Raji (cell line): ENCODE results near the gene CHCHD6.

Experiments
- POLR2A ChIP-seq: IDR thresholded peaks from 2 replicates; pipeline ENCODE4 v1.6.1; 2011; ENCODE audit warnings: low read depth, low read length, control low read depth; ENCODE audit not compliant: insufficient read depth

Gene CHCHD6

DNA sequence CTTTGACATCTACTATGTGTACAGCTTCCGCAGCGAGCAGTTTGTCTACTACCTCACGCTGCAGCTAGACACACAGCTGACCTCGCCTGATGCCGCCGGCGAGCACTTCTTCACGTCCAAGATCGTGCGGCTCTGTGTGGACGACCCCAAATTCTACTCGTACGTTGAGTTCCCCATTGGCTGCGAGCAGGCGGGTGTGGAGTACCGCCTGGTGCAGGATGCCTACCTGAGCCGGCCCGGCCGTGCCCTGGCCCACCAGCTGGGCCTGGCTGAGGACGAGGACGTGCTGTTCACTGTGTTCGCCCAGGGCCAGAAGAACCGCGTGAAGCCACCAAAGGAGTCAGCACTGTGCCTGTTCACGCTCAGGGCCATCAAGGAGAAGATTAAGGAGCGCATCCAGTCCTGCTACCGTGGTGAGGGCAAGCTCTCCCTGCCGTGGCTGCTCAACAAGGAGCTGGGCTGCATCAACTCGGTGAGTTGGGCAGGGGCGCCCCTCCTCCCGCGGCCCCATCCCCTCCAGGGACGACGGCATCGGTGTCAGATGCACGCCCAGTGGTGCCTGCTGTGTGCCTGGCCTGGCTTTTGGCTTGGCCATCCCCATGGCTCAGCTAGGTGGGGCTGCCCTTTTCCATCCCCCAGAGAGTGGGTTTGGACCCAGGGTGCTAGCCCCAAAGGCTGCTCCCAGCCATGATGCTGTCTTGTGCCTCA is 285.4 kb downstream of the CHCHD6 start:
- TF ChIP-seq POLR2A = no peak

GRCh38 chr3:126990024-126990700 is 286.1 kb downstream of the CHCHD6 start:
- no peak for TF ChIP-seq POLR2A

GRCh38 chr3:126990890-126991289 is 286.9 kb downstream of the CHCHD6 start:
- no peak for TF ChIP-seq POLR2A

DNA sequence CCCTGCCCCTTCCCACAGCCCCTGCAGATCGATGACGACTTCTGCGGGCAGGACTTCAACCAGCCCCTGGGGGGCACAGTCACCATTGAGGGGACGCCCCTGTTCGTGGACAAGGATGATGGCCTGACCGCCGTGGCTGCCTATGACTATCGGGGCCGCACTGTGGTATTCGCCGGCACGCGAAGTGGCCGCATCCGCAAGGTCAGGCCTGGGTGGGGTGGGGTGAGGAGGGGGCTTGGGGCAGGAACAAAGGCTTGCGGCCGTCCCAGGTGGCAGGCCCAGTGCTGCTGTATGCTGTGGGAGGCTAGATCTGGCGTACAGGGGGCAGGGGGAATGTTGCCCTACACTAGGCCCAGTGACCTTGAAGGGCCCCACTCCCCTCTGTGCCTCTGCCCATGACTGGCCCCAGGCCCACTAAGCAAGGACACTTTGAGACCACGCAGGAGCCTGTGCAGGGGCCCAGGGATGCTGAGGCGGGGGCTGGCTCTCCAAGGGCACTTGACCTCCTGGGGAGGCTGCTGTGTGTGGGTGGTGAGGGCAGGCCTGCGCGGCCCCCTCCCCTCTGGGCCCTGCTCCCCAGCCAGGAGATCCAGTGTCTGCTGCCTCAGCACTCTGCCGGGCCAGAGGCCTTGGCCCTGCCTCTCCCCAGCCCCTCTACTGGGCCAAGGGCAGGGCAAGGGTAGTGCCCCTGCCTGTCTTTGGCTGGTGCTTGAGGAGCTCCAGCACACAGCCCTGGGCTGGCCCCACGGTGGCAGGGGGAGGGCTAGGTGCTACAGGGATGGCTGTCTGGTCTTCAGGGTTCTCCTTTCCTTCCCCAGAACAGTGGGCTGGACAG is 287.5 kb downstream of the CHCHD6 start:
- TF ChIP-seq POLR2A = no peak

- no peak for TF ChIP-seq POLR2A
Observed at GRCh38 chr3:126992216-126992615, 288.2 kb downstream of the CHCHD6 start.

GRCh38 chr3:126992776-126993175 is 288.7 kb downstream of the CHCHD6 start:
- no peak for TF ChIP-seq POLR2A

GRCh38 chr3:126993436-126993835 is 289.4 kb downstream of the CHCHD6 start:
- no peak for TF ChIP-seq POLR2A

GRCh38 chr3:126994661-126995245 is 290.7 kb downstream of the CHCHD6 start:
- TF ChIP-seq POLR2A = no peak

GRCh38 chr3:126995254-126995780 is 291.3 kb downstream of the CHCHD6 start:
- no peak for TF ChIP-seq POLR2A

- TF ChIP-seq POLR2A = no peak
Observed at GRCh38 chr3:126995926-126996512, 292.0 kb downstream of the CHCHD6 start.

GRCh38 chr3:126996905-126997304 is 292.9 kb downstream of the CHCHD6 start:
- TF ChIP-seq POLR2A = no peak

GRCh38 chr3:126997455-126998038 is 293.5 kb downstream of the CHCHD6 start:
- no peak for TF ChIP-seq POLR2A

GRCh38 chr3:126998320-126998719 is 294.3 kb downstream of the CHCHD6 start:
- TF ChIP-seq POLR2A = no peak

- no peak for TF ChIP-seq POLR2A
Observed at GRCh38 chr3:126998728-126999127, 294.7 kb downstream of the CHCHD6 start.
